SK-N-SH (cell line): ENCODE data around the gene SPRED3. TPM values are rescaled to one million over a fixed set of nuclear protein-coding genes. Genes with fewer than 3 reads are reported as not detected.

Source experiments
- CTCF ChIA-PET: fragments of 300-600, 350-600 bp; formaldehyde crosslinking; extraction: SDS; loops from one replicate; lab custom pipeline; 2021; lab: Yijun Ruan, JAX
- POLR2A ChIA-PET: fragments of 350-600 bp; sonication (Branson Sonifier 250); formaldehyde crosslinking; extraction: SDS; loops from one replicate; lab custom pipeline; 2020; ENCODE audit warnings: antibody characterized with exemption, inconsistent platforms; lab: Yijun Ruan, JAX
- DNase-seq: peaks from one replicate; pipeline ENCODE4 v3.0.0; 2012
- H2AFZ ChIP-seq: fragments of 200-600 bp; sonication (generic); 2 replicates; pipeline ENCODE4 v1.8.1; 2016; ENCODE audit warnings: antibody characterized with exemption, mild to moderate bottlenecking, low read depth
- H3F3A ChIP-seq: fragments of 200-600 bp; sonication (generic); replicated peaks from 2 replicates; pipeline ENCODE3; 2016; ENCODE audit warnings: antibody characterized with exemption, mild to moderate bottlenecking; ENCODE audit not compliant: insufficient read depth
- H3K27ac ChIP-seq, 2 experiments: fragments of 200-500 bp in 1 of 2; fragments of 200-600 bp in 1 of 2; sonication (Bioruptor generic) in 1 of 2; sonication (generic), shearing (Covaris generic) in 1 of 2; 2 replicates each; pipeline versions ENCODE4 v1.5.1 to v1.6.1; 2014 to 2016; ENCODE audit warnings: low read depth in 2 of 2, inconsistent platforms in 1 of 2, low read length in 1 of 2, mild to moderate bottlenecking in 1 of 2, mixed read lengths in 1 of 2
- H3K27me3 ChIP-seq: fragments of 200-600 bp; sonication (generic), shearing (Covaris generic); 2 replicates; pipeline ENCODE4 v1.6.1; 2016; ENCODE audit warnings: mixed run types; ENCODE audit not compliant: insufficient read depth
- H3K36me3 ChIP-seq, 2 experiments: fragments of 200-500 bp in 1 of 2; fragments of 200-600 bp in 1 of 2; sonication (Bioruptor generic) in 1 of 2; sonication (generic) in 1 of 2; replicated peaks in 1 of 2; 2 replicates each; pipeline versions ENCODE3 to v1.5.1; 2014 to 2016; ENCODE audit warnings: low read length in 1 of 2, mild to moderate bottlenecking in 1 of 2; ENCODE audit not compliant: insufficient read depth in 2 of 2, control insufficient read depth in 1 of 2
- H3K4me1 ChIP-seq, 2 experiments: fragments of 200-500 bp in 1 of 2; fragments of 200-600 bp in 1 of 2; sonication (Bioruptor generic) in 1 of 2; sonication (generic), shearing (Covaris generic) in 1 of 2; 2 replicates each; pipeline versions ENCODE4 v1.5.1 to v1.6.1; 2014 to 2016; ENCODE audit warnings: low read depth in 1 of 2, low read length in 1 of 2, mixed run types in 1 of 2; ENCODE audit not compliant: insufficient read depth in 2 of 2, control insufficient read depth in 1 of 2
- H3K4me2 ChIP-seq: fragments of 200-600 bp; sonication (generic), shearing (Covaris generic); 2 replicates; pipeline ENCODE4 v1.6.1; 2017; ENCODE audit warnings: mixed run types
- H3K4me3 ChIP-seq, 2 experiments: fragments of 200-500 bp in 1 of 2; fragments of 200-600 bp in 1 of 2; sonication (Bioruptor generic) in 1 of 2; sonication (generic), shearing (Covaris generic) in 1 of 2; 2 replicates each; pipeline versions ENCODE4 v1.5.1 to v1.8.1; 2014 to 2016; ENCODE audit warnings: low read depth in 2 of 2, inconsistent platforms in 1 of 2, low read length in 1 of 2, mild to moderate bottlenecking in 1 of 2, mixed read lengths in 1 of 2, moderate library complexity in 1 of 2
- H3K79me2 ChIP-seq: fragments of 200-600 bp; sonication (generic); 2 replicates; pipeline ENCODE4 v1.8.1; 2017; ENCODE audit warnings: mild to moderate bottlenecking; ENCODE audit not compliant: insufficient read depth
- H3K9ac ChIP-seq: fragments of 200-600 bp; sonication (generic); 2 replicates; pipeline ENCODE4 v1.6.1; 2017; ENCODE audit warnings: mixed run types
- H3K9me2 ChIP-seq: fragments of 200-600 bp; sonication (generic); 2 replicates; pipeline ENCODE4 v1.6.1; 2017; ENCODE audit warnings: mixed run types
- H3K9me3 ChIP-seq: fragments of 200-600 bp; sonication (generic); 2 replicates; pipeline ENCODE4 v1.6.1; 2017; ENCODE audit warnings: mixed run types, mild to moderate bottlenecking, moderate library complexity
- H4K20me1 ChIP-seq: fragments of 200-600 bp; sonication (generic); 2 replicates; pipeline ENCODE4 v1.6.1; 2017; ENCODE audit warnings: mild to moderate bottlenecking, mixed run types; ENCODE audit not compliant: insufficient read depth
- ELF1 ChIP-seq: IDR thresholded peaks from 2 replicates; pipeline ENCODE4 v1.4.0; 2012
- GABPA ChIP-seq: IDR thresholded peaks from 2 replicates; pipeline ENCODE4 v1.4.0; 2012; ENCODE audit warnings: low read depth, mild to moderate bottlenecking
- GATA2 ChIP-seq: sonication (generic); formaldehyde crosslinking; IDR thresholded peaks from 2 replicates; pipeline ENCODE4 v1.5.0; 2020; ENCODE audit warnings: mild to moderate bottlenecking, missing genetic modification reagents
- IRF3 ChIP-seq: fragments of 150-350 bp; IDR thresholded peaks from 2 replicates; pipeline ENCODE4 v1.6.1; 2016; ENCODE audit warnings: mild to moderate bottlenecking, low read depth, low read length
- JUND ChIP-seq: IDR thresholded peaks from 2 replicates; pipeline ENCODE4 v1.4.0; 2012
- MAX ChIP-seq: IDR thresholded peaks from 2 replicates; pipeline ENCODE4 v1.4.0; 2012; ENCODE audit warnings: low read depth
- MEF2A ChIP-seq: IDR thresholded peaks from 2 replicates; pipeline ENCODE4 v1.4.0; 2012; ENCODE audit warnings: low read depth, borderline replicate concordance
- MXI1 ChIP-seq: IDR thresholded peaks from 2 replicates; pipeline ENCODE4 v1.6.1; 2012; ENCODE audit warnings: mild to moderate bottlenecking, low read depth, low read length, improper control_type of control experiment
- NFIC ChIP-seq: IDR thresholded peaks from 2 replicates; pipeline ENCODE4 v1.4.0; 2012; ENCODE audit warnings: borderline replicate concordance
- RAD21 ChIP-seq: IDR thresholded peaks from 2 replicates; pipeline ENCODE4 v1.6.1; 2012; ENCODE audit warnings: mild to moderate bottlenecking, low read length
- TCF12 ChIP-seq: IDR thresholded peaks from 2 replicates; pipeline ENCODE4 v1.4.0; 2012
- USF1 ChIP-seq: IDR thresholded peaks from 2 replicates; pipeline ENCODE4 v1.4.0; 2012; ENCODE audit warnings: low read depth, borderline replicate concordance
- YY1 ChIP-seq: IDR thresholded peaks from 2 replicates; pipeline ENCODE4 v1.4.0; 2012; ENCODE audit warnings: low read depth, mild to moderate bottlenecking
- WGBS: methylation state at CpG from one replicate; pipeline ENCODE4 v1.1.6; 2017; ENCODE audit warnings: low lambda C conversion rate; 5-methylcytosine and 5-hydroxymethylcytosine counted together
- polyA plus RNA-seq, 3 experiments: library from polyadenylated mRNA; depleted of rRNA; stranded (reverse); fragments of >200 nt; gene quantifications; 2 replicates each; pipeline ENCODE4 v1.2.3, GENCODE V29; 2012

The SPRED3 gene
- polyA plus RNA-seq, 1 of the 3 experiments (the other 2 are of a cell fraction), result 11.1 TPM

- CTCF ChIA-PET, result interaction anchor here (0.6 kb wide), 1 partner anchor 32 kb away, joined by 3 read pairs; the partner anchor contains the start of gene FAM98C
- POLR2A ChIA-PET, result no interaction called here
- no peak for TF ChIP-seq ELF1
- TF ChIP-seq TCF12, result no peak
- no peak for TF ChIP-seq USF1
- no peak for TF ChIP-seq GATA2 (CRISPR knock-in tag)
- no peak for TF ChIP-seq YY1
- H3K4me3 ChIP-seq, result no peak overlapping the region
- no peaks in the 10 kb centered on the region; a peak in 1 of 4 replicates for H3K4me1 ChIP-seq
- H3K79me2 ChIP-seq, result peaks cover 6% of the 10 kb centered on the region
- H3K9me3 ChIP-seq, result no peaks in the 10 kb centered on the region
- DNase-seq, result no peak
- no peak overlapping the region for H3K9ac ChIP-seq
- peaks cover under 1% of the 10 kb centered on the region; the same call in 1 of the 2 replicates for H4K20me1 ChIP-seq
- no peaks in the 10 kb centered on the region for H3F3A ChIP-seq
- H3K27ac ChIP-seq, result no peak overlapping the region
- H3K9me2 ChIP-seq, result no peaks in the 10 kb centered on the region
- H3K4me2 ChIP-seq, result no peak overlapping the region
- no peak overlapping the region for H2AFZ ChIP-seq
- WGBS, result 42% methylated on average over 12 of the region's 12 CpGs
- H3K36me3 ChIP-seq, result no peaks in the 10 kb centered on the region
- H3K27me3 ChIP-seq, result no peaks in the 10 kb centered on the region
These were observed 18.2 kb upstream of the SPRED3 start for GRCh38 chr19:38370299-38370698.

GRCh38 chr19:38371081-38371480 lies 17.4 kb upstream of the SPRED3 start:
- Histone ChIP-seq H3K4me3 (no peak overlapping the region), H4K20me1 (peaks cover 7% of the 10 kb centered on the region), H2AFZ (no peak overlapping the region), H3K79me2 (peaks cover 14% of the 10 kb centered on the region), H3K27me3 (no peaks in the 10 kb centered on the region), H3K27ac (no peak overlapping the region), H3K4me2 (no peak overlapping the region), H3K36me3 (no peaks in the 10 kb centered on the region), H3F3A (no peaks in the 10 kb centered on the region), H3K9me2 (no peaks in the 10 kb centered on the region), H3K9me3 (no peaks in the 10 kb centered on the region), H3K9ac (no peak overlapping the region), H3K4me1 (peaks cover 2 to 6% of the 10 kb centered on the region in 2 experiments; a peak in 3 of 4 replicates)
- WGBS, result 64% methylated on average over 6 of the region's 6 CpGs
- no peak for TF ChIP-seq GABPA
- no peak for TF ChIP-seq IRF3
- no peak for TF ChIP-seq NFIC
- no peak for TF ChIP-seq JUND
- TF ChIP-seq MEF2A, result no peak
- TF ChIP-seq MAX, result no peak
- TF ChIP-seq RAD21, result no peak
- TF ChIP-seq ELF1, result no peak
- TF ChIP-seq MXI1, result no peak
- no peak for DNase-seq
- ChIA-PET POLR2A (no interaction called here), CTCF (interaction anchor here (0.6 kb wide), 1 partner anchor 32 kb away, joined by 3 read pairs; the partner anchor contains the start of gene FAM98C)
